Upper lobe of left lung (tissue), 4 donors: ENCODE data around the gene TLN1.

ENCODE experiments used
- EP300 ChIP-seq, 4 donors: sonication (generic); formaldehyde crosslinking; IDR thresholded peaks; one replicate each; pipeline ENCODE4 v1.5.1; 2017; ENCODE audit warnings: antibody characterized with exemption in 4 of 4, control low read depth in 2 of 4
- POLR2A ChIP-seq, 4 donors: fragments of 450-650 bp; IDR thresholded peaks; one replicate each; pipeline ENCODE4 v1.5.1; 2016 to 2017; ENCODE audit warnings: antibody characterized with exemption in 4 of 4, mild to moderate bottlenecking in 2 of 4
- TF ChIP-seq, protein P1 (sequence below), 6 experiments: fragments of 450-650 bp in 4 of 6; fragments of 200-600 bp in 2 of 6; sonication (generic) in 2 of 6; IDR thresholded peaks; one replicate each; pipeline ENCODE4 v1.5.1; 2016 to 2019; ENCODE audit warnings: antibody characterized with exemption in 6 of 6

GRCh38 chr9:35691334-35691650, 40.7 kb downstream of the TLN1 start:
- TF ChIP-seq POLR2A (IDR thresholded peaks at IDR 0.05) (no peak), EP300 (IDR thresholded peaks at IDR 0.05) (no peak)
- TF ChIP-seq, protein P1, sequence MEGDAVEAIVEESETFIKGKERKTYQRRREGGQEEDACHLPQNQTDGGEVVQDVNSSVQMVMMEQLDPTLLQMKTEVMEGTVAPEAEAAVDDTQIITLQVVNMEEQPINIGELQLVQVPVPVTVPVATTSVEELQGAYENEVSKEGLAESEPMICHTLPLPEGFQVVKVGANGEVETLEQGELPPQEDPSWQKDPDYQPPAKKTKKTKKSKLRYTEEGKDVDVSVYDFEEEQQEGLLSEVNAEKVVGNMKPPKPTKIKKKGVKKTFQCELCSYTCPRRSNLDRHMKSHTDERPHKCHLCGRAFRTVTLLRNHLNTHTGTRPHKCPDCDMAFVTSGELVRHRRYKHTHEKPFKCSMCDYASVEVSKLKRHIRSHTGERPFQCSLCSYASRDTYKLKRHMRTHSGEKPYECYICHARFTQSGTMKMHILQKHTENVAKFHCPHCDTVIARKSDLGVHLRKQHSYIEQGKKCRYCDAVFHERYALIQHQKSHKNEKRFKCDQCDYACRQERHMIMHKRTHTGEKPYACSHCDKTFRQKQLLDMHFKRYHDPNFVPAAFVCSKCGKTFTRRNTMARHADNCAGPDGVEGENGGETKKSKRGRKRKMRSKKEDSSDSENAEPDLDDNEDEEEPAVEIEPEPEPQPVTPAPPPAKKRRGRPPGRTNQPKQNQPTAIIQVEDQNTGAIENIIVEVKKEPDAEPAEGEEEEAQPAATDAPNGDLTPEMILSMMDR (IDR thresholded peaks at IDR 0.05), result no peak
